ENCODE data around the gene ZNF20. TPM values are rescaled to one million over a fixed set of nuclear protein-coding genes. Genes with fewer than 3 reads are reported as not detected.

ZNF20 gene
- total RNA-seq, 1 donor from 2014 or later: 3.2 TPM

DNA sequence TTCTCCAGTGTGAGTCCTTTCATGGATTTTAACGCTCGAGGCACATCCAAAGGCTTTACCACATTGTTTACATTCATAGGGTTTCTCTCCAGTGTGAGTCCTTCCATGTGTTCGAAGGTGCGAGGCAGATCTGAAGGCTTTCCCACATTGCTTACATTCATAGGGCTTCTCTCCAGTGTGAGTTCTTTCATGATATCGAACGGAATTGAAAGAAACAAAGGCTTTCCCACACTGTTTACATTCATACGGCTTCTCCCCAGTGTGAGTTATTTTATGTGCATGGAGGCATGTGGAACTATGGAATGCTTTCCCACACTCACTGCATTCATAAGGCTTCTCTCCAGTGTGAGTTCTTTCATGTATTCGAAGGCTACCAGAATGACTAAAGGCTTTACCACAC, 5.2 kb upstream of the ZNF20 start:
- Histone ChIP-seq H3K27me3 (ENCODE audit: control insufficient read depth, insufficient read depth, low read length) (no peaks in the 10 kb centered on the region), H3K4me3 (ENCODE audit: low read depth, low read length) (no peak overlapping the region), H3K36me3 (ENCODE audit: control insufficient read depth, insufficient read depth, low read length) (peaks cover 7% of the 10 kb centered on the region)
- TF ChIP-seq CTCF (IDR thresholded peaks at IDR 0.05; ENCODE audit: insufficient read depth, low read length, severe bottlenecking): no peak
- DNase-seq (ENCODE audit: low read depth) (no peak), FAIRE-seq (no peak)

GRCh38 chr19:12141405-12141736, 1.2 kb upstream of the ZNF20 start:
- FAIRE-seq: no peak
- Histone ChIP-seq H3K36me3 (ENCODE audit: control insufficient read depth, insufficient read depth, low read length) (peaks cover 4% of the 10 kb centered on the region), H3K4me3 (ENCODE audit: low read depth, low read length) (no peak overlapping the region), H3K27me3 (ENCODE audit: control insufficient read depth, insufficient read depth, low read length) (no peaks in the 10 kb centered on the region)
- no peak for TF ChIP-seq CTCF (IDR thresholded peaks at IDR 0.05; ENCODE audit: insufficient read depth, low read length, severe bottlenecking)
- no peak for DNase-seq (ENCODE audit: low read depth)

DNA sequence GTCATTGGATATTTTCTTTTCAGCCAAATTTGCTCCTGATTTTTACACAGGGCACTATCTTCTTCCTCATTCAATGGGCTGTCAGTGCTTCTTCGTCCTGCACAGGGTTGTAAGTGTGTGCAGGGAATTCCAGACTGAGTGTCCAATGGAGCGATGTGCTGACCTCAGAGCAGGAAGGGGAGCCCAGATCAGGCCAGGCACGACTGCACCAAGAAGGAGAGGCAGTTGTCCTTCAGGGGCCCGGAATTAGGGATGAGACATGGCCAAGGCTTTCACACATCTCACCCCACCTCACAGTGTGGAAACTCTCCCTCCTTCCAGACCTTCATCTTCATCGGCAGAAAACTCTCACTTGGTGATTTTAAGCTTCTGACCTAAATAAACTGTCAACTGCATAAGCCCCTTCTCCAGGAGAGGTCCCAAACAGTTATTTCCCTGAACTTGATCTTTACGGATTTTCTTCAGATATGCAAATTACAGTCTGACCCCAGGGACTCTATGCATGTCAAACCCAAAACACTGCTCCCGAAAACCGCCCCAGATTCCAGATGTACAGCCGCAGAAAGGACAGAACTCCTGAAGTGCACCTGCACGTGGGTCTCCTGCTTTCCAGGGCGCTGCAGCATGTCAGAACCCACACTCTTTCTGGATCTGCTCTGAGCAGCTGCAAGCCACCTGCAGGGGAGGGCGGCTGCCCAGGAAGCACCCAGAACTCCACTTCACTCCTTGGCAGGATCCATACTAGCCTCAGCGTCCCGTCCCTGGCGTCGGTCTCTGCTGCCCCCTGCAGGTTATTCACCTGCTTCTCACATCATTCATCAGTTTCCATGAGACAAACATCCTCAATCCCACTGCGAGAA, 625 bp upstream of the ZNF20 start:
- FAIRE-seq (no peak), DNase-seq (ENCODE audit: low read depth) (peak; percentile 71)
- H3K4me3 ChIP-seq (ENCODE audit: low read depth, low read length): peak overlapping the region; percentile 66
- peak; percentile 93 for TF ChIP-seq CTCF (IDR thresholded peaks at IDR 0.05; ENCODE audit: insufficient read depth, low read length, severe bottlenecking)
- peaks cover 4% of the 10 kb centered on the region for H3K36me3 ChIP-seq (ENCODE audit: control insufficient read depth, insufficient read depth, low read length)
- no peaks in the 10 kb centered on the region for H3K27me3 ChIP-seq (ENCODE audit: control insufficient read depth, insufficient read depth, low read length)

DNA sequence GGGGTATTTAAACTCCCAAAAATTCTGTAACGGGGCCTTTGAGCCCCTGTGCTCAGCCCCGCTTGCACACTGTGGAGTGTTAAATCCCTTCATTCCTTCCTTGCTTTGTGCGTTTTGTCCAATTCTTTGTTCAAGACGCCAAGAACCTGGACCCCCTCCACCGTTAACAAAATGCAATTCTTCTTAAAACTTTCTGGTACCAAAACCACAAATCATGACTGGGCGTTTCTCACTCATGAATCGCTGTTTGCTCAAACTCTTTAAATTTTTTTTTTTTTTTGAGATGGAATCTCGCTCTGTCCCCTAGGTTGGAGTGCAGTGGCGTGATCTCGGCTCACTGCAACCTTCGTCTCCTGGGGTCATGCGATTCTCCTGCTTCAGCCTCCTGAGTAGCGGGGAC, 881 bp downstream of the ZNF20 start:
- Histone ChIP-seq H3K36me3 (ENCODE audit: control insufficient read depth, insufficient read depth, low read length) (peaks cover 2% of the 10 kb centered on the region), H3K4me3 (ENCODE audit: low read depth, low read length) (peak overlapping the region; percentile 66), H3K27me3 (ENCODE audit: control insufficient read depth, insufficient read depth, low read length) (no peaks in the 10 kb centered on the region)
- no peak for TF ChIP-seq CTCF (IDR thresholded peaks at IDR 0.05; ENCODE audit: insufficient read depth, low read length, severe bottlenecking)
- no peak for FAIRE-seq
- DNase-seq (ENCODE audit: low read depth): no peak

GRCh38 chr19:12137221-12137940, 2.8 kb downstream of the ZNF20 start:
- FAIRE-seq (no peak), DNase-seq (ENCODE audit: low read depth) (no peak)
- Histone ChIP-seq H3K27me3 (ENCODE audit: control insufficient read depth, insufficient read depth, low read length) (no peaks in the 10 kb centered on the region), H3K4me3 (ENCODE audit: low read depth, low read length) (no peak overlapping the region), H3K36me3 (ENCODE audit: control insufficient read depth, insufficient read depth, low read length) (peaks cover 6% of the 10 kb centered on the region)
- peak; percentile 25 for TF ChIP-seq CTCF (IDR thresholded peaks at IDR 0.05; ENCODE audit: insufficient read depth, low read length, severe bottlenecking)
